VCaP (cell line): ENCODE results near the gene SH3BGRL2.

Experiments used
- H3K27ac ChIP-seq: fragments of 450-650 bp; 2 replicates; pipeline ENCODE4 v1.5.1; 2017
- CTCF ChIP-seq: fragments of 450-650 bp; conservative IDR thresholded peaks from 2 replicates; pipeline ENCODE4 v1.5.1; 2017; ENCODE audit warnings: mild to moderate bottlenecking, moderate library complexity

SH3BGRL2 gene

GRCh38 chr6:79704200-79704599 is 73.1 kb downstream of the SH3BGRL2 start:
- no peak overlapping the region for H3K27ac ChIP-seq
- no peak for TF ChIP-seq CTCF

GRCh38 chr6:79705456-79705995 is 74.4 kb downstream of the SH3BGRL2 start:
- no peak; the same call in 1 of the 2 replicates for TF ChIP-seq CTCF

GRCh38 chr6:79706527-79706926 is 75.4 kb downstream of the SH3BGRL2 start:
- TF ChIP-seq CTCF = no peak
- no peak overlapping the region for H3K27ac ChIP-seq

More at GRCh38 chr6:79705456-79705995, 74.4 kb downstream of the SH3BGRL2 start:
- no peak overlapping the region for H3K27ac ChIP-seq

GRCh38 chr6:79707621-79708020 is 76.5 kb downstream of the SH3BGRL2 start:
- H3K27ac ChIP-seq = no peak overlapping the region
- no peak for TF ChIP-seq CTCF

GRCh38 chr6:79708095-79708791 is 77.1 kb downstream of the SH3BGRL2 start:
- H3K27ac ChIP-seq = no peak overlapping the region
- TF ChIP-seq CTCF = no peak

- no peak for TF ChIP-seq CTCF
- no peak overlapping the region for H3K27ac ChIP-seq
Observed at GRCh38 chr6:79710127-79710526, 79.0 kb downstream of the SH3BGRL2 start.

- no peak for TF ChIP-seq CTCF
- no peak overlapping the region for H3K27ac ChIP-seq
Observed at GRCh38 chr6:79711167-79711566, 80.0 kb downstream of the SH3BGRL2 start.
